NCI-H2171 (cell line): ENCODE results near the gene FXR2.
A peak's percentile ranks its signal among the peaks of the same experiment; 100 is the strongest.
"Not testable (repeated sequence)": the region's sequence is repeated elsewhere in the genome, so short reads cannot be mapped to it uniquely, and the experiment has no call there.

Experiments
- DNase-seq: peaks from one replicate; lab custom pipeline; 2025; lab: John Stamatoyannopoulos, UW

The FXR2 gene

GRCh38 chr17:7614425-7615264, at the start of gene FXR2:
FXR2 (minus strand) TSS chr17:7614897; CDS start chr17:7614532, 365 bp downstream.
- DNase-seq: peak; percentile 99

- DNase-seq: no peak
Measured at GRCh38 chr17:7656958-7657609, 42.4 kb upstream of the FXR2 start.

- no peak for DNase-seq
Measured at GRCh38 chr17:7655541-7655840, 40.8 kb upstream of the FXR2 start.

- DNase-seq: no peak
Measured at GRCh38 chr17:7654832-7655540, 40.3 kb upstream of the FXR2 start.

GRCh38 chr17:7652388-7653356, 38.0 kb upstream of the FXR2 start:
- DNase-seq: no peak

- no peak for DNase-seq
Measured at GRCh38 chr17:7651665-7652387, 37.1 kb upstream of the FXR2 start.

- DNase-seq: no peak
Measured at GRCh38 chr17:7651097-7651664, 36.5 kb upstream of the FXR2 start.

- DNase-seq: peak; percentile 87
Measured at GRCh38 chr17:7650509-7651096, 35.9 kb upstream of the FXR2 start, which contains the start of gene ATP1B2. ATP1B2 (plus strand) TSS chr17:7650926; CDS start chr17:7651519, 593 bp downstream.

GRCh38 chr17:7647018-7647417, 32.3 kb upstream of the FXR2 start:
- no peak for DNase-seq

- DNase-seq: no peak
Measured at GRCh38 chr17:7646457-7646856, 31.8 kb upstream of the FXR2 start.

- DNase-seq: no peak
Measured at GRCh38 chr17:7644775-7645174, 30.1 kb upstream of the FXR2 start.

- not testable (repeated sequence) for DNase-seq
Measured at GRCh38 chr17:7641635-7642034, 26.9 kb upstream of the FXR2 start.

GRCh38 chr17:7640783-7641182, 26.1 kb upstream of the FXR2 start:
- DNase-seq: no peak

GRCh38 chr17:7636163-7636562, 21.5 kb upstream of the FXR2 start:
- no peak for DNase-seq

- no peak for DNase-seq
Measured at GRCh38 chr17:7634384-7634783, 19.7 kb upstream of the FXR2 start.

- no peak for DNase-seq
Measured at GRCh38 chr17:7633093-7633492, 18.4 kb upstream of the FXR2 start.

- no peak for DNase-seq
Measured at GRCh38 chr17:7632492-7632894, 17.8 kb upstream of the FXR2 start.

- DNase-seq: no peak
Measured at GRCh38 chr17:7631398-7632380, 17.0 kb upstream of the FXR2 start.

- no peak for DNase-seq
Measured at GRCh38 chr17:7629939-7630571, 15.4 kb upstream of the FXR2 start, which contains the start of gene SHBG. SHBG (plus strand) TSS chr17:7630135; CDS start chr17:7630173, 38 bp downstream.
